Ramos (cell line): ENCODE results near the gene MTG2.
"Not testable (repeated sequence)": the region's sequence is repeated elsewhere in the genome, so short reads cannot be mapped to it uniquely, and the experiment has no call there.

Experiments
- in situ Hi-C: fragments of 300-500 bp; cut with MboI; formaldehyde crosslinking; loops from one replicate; pipeline ENCODE4 v1.14.3; 2022; ENCODE audit warnings: low sequenced_read_pairs; ENCODE audit not compliant: unreplicated experiment

The MTG2 gene

DNA sequence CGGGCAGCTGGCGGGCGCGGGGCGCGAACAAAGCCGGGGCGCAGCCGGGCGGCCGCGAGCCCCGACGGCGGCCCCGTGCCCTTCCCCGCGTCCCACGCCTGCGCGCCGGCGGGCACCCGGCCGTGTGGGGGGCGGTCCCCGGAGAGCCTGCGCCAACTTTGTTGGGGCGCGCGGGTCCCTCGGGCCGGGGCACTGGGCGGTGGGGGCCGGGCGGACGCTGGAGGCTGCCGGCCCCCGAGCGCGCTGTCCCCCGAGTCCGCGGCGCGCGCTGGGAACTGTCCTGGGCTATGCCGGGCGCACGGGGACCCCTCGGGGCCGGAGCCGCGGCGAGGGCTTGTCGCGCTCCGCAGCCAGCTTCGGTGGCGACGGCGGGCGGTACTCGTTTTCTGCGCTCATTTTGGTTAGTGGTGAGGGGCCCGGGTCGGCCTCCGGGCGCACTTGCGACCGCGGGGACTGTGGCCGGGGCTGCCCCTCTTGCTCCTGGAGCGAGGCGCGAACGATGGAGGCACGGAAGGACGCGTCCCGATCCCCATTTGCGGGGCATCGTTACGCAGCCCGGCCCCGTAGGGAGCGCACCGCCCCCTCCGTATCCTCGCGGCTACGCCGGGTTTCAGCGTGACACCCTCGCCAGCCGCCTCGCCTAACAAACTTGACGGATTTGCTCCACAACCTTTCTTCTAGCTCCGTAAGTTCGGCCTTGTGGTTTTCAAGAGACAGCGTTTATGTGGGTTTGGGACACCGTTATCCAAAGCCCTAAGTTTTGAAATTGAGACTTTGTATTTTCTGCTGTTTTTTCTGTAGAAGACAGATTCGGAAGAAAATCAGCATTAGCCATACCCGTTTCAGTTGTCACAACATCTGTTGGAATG is 38.6 kb upstream of the MTG2 start:
- in situ Hi-C loops = loop anchor here (5.0 kb wide), 1 partner anchor 132 kb away; no protein-coding TSS in a partner anchor

DNA sequence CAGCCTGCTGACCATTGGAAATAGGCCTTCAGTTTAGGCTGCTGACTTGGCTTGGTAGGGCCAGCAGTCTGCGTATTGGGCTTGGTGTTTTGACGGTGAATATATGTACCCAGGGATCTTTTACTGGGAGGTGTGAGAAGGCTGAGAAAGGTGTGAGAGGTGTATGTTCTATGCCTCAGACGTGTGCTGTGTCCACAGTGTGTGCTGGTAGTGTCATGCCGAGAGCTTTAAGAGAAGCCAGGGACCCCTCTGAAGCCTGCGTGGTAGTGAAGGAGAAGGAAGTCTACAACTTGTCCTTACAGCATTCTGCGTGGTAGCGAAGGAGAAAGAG is 37.2 kb upstream of the MTG2 start:
- in situ Hi-C loops = no loop called here

DNA sequence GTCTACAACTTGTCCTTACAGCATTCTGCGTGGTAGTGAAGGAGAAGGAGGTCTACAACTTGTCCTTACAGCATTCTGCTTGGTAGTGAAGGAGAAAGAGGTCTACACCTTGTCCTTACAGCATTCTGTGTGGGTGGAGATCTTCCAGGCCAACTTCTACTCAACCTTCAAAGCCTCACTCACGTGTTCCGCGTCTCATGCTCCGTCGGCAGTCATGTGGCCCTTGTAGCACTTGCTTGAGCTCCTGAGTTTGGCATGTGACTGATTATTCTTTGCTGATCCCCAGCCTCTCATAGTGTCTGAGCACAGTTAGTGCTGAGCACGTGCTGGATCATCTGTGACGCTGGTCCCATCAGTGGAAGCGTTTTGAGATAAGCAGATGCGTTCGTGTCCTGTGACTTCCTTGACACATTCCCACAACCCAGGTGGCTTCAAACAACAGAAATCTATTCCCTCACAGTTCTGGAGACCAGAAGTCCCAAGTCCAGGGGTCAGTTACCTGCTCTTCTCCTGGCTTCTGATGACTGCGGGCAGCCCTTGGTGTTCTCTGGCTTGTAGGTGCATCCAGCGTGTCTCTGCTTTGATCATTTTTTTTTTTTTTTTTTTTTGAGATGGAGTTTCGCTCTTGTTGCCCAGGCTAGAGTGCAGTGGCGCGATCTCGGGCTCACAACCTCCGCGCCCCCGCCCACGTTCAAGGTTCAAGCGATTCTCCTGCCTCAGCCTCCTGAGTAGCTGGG is 36.6 kb upstream of the MTG2 start:
- in situ Hi-C loops = no loop called here

DNA sequence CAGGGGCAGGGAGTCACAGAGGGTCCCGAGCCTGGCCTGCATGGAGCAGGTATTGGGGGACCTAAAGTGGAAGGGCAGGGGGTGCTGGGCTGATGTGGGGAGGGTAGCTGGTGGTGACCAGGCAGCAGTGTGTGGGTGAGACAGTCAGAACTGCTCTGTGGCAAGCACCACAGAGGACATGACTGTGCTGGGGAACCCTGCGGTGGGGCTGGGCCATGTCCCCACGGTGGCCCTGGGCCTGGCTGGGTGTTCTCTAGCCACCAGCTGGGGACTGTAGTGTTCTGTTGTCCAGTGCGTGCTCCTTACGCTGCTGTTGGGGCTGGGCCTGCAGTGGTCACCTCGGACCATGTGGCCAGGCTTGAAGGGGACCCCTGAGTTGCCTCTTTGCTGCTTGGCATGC is 35.7 kb upstream of the MTG2 start:
- in situ Hi-C loops = no loop called here

DNA sequence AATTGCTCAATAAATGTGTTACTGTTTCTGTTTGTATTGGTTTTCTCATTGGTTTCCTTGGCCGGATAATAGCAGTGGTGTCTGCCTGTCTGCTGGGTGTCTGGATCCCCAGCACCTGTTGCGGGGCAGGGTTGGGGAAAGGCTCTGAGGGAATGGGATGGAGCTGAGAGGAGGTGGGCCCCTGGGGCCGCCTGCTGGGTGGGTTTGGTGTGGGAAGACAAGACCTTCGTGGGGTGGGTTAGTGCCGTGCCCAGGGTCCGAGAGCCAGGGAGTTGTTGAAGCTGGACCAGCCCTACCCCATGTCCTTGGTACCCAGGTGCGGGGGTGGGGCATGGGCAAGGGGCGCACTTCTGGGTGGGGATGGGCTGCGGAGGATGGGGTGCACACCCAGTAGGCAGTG is 35.3 kb upstream of the MTG2 start:
- in situ Hi-C loops = no loop called here

DNA sequence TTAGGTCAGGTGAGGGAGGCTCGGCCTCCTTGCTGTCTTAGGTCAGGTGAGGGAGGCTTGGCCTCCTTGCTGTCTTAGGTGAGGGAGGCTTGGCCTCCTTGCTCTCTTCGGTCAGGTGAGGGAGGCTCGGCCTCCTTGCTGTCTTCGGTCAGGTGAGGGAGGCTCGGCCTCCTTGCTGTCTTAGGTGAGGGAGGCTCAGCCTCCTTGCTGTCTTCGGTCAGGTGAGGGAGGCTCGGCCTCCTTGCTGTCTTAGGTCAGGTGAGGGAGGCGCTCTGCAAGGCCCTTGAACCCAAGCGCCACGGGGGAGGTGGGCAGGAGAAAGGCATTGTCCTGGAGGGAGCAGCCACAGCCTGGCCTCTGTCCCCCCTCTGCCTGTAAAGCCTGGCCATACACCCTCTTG is 34.4 kb upstream of the MTG2 start:
- in situ Hi-C loops = not testable (repeated sequence)

DNA sequence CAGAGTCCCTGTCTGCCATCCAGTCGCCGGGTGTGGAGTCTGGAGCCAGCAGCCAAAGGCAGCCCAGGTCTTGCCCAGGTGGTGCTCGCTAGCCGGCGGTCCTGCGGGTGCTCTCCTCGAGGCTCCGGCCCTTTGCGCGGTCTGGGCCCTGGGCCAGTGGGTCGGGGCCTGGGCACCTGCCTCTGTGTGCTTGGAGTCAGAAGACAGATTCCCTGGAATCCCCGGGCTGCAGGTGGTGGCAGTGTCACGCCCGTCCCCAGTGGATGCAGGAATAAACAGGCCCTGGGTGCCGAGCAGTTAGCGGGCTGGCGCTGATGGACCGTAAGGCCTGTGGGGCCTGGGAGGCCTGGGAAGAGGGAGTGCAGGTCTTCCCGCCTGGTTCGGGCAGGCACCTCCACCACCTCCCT is 33.9 kb upstream of the MTG2 start:
- in situ Hi-C loops = no loop called here

DNA sequence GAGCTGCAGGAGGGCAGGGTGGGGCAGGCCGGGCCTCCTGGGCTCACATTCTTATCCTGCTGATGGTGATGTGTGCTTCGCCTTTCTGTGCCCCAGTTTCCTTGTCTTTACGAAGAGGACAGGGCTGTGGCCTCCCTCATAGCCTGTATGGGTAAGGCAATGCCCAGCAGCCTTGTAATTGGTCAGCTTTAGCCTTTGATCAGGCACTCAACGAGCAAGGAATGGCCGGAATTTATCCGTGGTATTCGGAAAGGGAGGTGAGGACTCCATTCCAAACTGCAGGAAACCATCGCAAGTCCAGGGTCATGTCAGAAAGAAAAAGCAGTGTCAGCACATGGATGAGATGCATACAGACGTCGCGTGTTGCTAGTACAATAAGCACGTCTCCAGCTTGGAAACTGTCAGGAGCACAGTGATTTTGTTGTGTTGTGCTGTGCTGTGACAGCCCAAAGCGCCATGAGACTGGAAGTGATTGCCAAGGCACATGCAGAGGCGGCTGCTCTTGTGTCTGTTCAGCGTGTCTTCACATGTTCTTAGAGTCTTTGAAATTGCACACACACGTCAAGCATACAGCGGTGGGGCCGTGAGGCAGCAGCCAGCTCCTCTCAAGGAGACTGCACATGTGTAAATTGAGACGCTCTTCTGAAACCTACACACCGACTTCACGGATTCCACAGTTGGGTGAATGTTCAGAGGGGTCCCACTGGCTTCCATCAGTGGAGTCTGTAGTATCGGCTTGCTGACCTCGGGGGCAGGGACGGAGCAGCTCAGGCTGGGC is 33.1 kb upstream of the MTG2 start:
- in situ Hi-C loops = no loop called here

DNA sequence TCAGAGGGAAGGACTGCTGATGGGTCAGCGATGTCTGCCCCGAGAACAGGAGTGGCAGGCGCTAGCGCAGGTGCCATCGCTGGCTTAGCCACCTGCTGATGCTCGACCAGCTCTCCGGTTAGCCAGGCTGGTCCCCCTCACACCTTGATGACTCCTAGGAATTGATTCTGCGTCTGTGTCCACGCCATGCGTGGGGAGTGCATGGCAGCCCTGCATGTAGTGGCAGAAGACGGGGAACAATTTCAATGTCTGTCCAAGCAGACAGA is 32.6 kb upstream of the MTG2 start:
- in situ Hi-C loops = no loop called here

DNA sequence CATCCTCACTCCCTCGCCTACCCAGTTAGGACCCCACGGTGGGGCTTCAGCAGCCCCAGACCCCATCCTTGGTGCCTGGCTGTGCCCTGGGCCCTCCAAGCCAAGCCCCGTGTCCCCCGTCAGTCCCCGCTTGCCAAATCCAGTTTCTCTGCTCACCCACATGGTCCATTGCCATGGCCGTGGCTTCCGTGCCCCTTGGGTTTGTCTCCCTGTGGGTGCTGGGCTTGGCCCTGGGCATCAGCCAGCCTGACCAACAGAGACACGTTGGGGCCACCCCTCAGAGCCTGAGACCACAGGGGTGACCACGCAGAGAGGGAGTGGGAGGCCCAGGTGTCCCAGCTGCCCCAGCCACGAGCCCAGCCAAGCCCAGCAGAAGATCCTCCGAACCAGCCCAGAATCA is 31.6 kb upstream of the MTG2 start:
- in situ Hi-C loops = no loop called here

DNA sequence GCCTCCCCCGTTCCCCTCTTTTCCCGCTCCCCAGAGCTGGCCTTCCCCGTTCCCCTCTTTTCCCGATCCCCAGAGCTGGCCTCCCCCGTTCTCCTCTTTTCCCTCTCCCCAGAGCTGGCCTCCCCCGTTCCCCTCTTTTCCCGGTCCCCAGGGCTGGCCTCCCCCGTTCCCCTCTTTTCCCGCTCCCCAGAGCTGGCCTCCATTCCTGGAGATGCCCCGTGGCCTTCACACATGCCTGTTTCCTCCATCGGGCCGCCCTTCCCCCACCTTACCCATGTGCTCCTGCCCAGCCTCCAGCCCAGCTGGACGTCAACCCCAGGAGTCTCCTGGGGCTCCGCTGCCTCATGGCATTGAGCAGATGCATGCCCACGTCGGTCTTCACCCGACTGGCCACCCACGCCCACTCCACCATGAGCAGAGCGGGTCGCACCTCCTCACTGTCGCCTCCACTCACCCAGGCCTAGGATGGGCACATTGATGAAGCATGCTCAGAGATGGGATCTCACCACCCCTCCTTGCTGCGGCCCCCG is 30.9 kb upstream of the MTG2 start:
- in situ Hi-C loops = no loop called here

DNA sequence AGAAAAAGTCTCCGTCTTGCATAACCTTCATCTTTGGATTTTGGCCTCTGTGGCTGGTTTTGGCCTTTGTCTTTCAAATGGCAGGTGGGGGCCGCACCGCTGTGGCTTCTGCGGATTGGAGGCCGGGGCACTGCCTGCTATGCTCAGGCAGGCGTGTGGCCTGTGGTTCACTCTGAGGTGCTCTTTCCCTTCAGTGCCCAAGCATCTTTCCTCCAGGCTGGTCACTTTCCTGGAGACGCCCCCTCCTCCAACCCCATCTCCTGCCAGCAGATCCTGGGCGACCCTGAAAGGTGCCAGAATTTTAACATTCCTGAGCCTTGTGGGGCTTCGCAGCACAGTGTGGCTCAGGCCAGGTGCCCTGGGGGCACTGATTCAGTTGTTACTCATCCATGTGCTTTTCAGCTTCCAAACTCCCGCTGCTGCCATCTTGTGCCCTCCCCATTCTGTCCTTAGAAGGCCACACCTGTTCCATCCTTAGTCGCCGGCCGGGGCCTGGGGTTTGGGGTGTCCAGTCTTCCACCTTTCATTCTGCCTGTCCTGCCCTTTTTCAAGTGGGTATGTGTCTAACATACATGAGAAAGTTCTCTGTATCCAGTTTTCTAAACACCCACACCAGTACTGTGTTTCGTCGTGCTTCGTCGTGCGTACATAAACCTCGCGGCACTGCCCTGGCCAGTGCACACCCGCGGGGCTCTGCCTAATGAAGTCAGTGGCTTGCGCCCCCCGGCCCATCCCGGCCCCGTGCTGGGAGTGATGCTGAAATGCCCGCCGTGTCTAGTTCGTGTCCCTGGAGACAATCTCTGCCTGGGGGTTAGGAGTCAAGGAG is 27.2 kb upstream of the MTG2 start:
- in situ Hi-C loops = no loop called here

DNA sequence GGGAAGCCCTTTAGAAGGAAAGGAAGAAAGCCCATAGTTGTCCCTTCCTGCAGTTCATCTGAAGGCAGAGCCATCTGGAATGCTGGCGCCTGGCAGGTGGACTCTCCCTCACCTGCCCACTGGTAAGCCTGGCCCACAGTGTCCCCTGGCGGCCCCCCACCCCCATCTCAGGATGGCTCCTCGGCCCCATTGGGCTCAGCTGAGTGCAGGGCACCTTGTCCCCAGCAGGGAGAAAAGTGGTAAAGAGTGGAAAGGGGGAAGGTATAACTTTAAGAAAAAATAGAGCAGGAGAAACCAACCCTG is 26.6 kb upstream of the MTG2 start:
- in situ Hi-C loops = no loop called here

DNA sequence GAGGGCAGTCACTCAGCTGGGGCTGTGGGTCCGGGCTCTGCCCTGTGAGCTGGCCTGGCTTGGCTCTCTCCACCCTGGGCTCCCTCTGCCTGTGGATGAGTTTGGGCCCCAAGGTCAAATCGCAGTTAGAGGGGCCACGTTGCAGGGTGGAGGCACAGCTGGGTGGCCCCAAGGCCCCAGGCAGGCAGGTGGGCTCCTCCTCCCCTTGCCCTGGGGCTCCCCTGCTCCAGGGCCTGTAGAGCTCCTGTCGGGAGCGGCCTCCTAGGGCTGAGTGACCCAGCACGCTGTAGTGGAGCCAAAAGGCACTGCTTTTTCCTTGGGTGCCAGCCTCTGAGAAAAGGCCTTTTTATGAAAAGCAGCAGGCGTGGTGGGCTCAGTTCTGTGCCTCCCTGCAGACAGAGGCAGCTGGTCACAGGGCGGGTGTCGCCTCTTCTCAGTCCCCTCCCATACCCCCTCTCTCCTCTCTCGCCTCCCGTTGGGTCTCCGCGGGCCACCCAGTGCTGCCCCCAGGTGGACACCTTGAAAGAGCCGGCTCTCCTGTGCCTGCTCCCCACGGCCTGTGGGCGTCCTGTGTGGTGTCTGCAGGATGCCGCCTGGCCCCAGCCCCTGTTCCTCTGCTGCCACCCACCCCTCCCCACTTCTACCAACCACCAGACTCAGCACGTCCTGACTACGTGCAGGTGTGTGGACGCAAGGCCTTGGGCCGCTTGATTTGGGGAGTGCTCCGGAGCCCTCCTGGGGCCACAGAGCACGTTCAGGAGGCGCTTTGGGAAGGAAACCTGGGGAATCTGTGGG is 26.0 kb upstream of the MTG2 start:
- in situ Hi-C loops = no loop called here

DNA sequence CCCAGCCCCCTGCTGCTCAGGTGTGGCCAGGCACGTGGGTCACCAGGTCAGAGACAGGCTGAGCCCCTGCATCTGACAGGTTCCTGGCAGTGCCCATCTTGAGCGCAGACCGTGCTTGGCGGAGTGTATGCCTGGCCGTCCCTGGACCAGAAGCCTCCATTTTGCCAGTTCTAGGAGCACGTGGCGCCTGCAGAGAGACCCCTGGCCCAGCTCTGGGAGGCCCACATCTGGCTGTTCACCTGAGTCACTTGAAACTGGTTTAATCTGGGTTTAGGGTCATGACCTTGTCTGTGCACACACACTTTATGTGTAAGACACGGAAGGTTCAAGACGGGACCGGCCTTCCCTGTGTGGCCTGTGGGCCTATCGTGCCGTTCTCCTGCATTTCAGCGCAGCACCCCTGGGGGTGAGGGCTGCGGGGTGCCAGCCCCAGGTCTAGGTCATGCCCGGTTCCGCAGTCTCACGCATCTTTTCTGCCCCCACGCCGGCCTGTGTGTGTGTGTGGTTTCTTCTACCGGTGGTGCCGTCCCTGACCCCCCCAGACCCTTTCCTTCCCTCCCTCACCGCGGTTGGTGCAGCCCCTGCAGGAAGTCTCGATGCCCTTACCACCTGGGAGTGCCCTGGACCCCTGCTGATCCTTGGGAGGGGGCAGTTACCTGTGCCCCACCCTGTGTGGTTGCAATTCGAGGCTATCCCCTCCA is 25.3 kb upstream of the MTG2 start:
- in situ Hi-C loops = no loop called here

DNA sequence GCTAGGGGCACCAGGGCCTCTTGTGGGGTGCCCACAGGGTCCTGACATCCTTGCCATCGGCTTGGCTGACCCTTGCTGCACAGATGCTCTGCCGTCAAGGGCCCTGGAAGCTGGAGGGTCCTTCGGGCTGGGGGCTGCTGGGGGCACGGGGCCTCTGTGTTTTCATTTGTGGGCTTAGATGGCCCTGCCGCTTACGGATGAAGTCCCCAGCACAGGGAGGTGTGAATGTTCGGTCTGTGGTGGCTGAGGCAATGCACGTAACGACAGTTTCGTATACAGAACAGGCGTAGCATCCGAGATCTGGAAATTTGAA is 24.8 kb upstream of the MTG2 start:
- in situ Hi-C loops = no loop called here

DNA sequence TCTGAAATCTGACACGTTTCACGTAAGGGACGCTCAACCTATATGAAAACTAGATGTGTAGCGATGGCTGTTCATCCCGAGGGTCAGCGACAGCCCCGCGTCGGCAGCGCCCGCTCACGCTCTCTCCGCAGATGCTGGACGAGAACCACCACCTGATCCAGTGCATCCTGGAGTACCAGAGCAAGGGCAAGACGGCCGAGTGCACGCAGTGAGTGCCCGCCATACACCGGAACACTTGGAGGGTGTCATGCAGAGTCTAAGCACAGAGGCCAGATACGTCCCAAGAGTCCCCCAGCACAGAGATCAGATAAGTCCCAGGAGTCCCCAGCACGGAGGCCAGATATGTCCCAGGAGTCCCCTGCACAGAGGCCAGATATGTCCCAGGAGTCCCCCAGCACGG is 24.3 kb upstream of the MTG2 start:
- in situ Hi-C loops = no loop called here

DNA sequence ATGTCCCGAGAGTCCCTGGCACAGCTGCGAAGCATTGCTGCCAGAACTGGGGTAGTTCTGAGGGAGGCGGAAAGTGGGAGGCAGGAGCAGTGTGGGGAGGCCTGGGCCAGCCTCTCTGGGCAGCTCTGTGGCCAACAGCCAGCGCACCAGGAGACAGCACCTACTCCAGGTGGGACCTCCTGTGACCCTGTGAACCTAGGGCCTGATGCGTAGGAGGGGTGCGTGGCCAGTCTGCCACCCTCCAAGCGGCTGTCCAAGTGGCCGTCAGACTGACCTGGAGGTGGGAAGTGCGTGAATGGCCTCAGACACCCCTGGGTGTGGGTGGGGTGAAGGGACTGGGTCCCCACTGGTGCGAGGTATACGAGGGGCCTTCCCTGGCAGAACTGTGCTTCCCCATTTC is 23.8 kb upstream of the MTG2 start:
- in situ Hi-C loops = no loop called here

DNA sequence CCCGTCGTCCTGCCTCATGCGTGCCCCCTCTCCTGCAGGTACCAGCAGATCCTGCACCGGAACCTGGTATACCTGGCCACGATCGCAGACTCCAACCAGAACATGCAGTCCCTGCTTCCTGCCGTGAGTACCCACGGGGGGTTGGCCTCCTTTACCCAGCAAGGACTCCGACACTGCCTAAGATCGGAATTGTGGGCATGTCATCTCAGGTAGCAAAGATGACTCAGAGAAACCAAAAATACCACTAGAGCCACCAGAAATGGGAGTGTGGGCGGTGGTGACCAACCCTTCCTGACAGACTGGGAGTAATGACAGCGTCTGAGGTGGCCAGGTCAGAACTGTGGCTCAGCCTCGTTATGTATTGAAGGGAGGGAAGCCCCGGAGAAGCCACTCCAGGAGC is 23.0 kb upstream of the MTG2 start:
- in situ Hi-C loops = no loop called here
